OCI-LY1 (cell line): Measurements from ENCODE around the gene TRIM63.

Experiments
- CTCF ChIP-seq: fragments of 200-600 bp; sonication (generic), shearing (Covaris generic); IDR thresholded peaks from 2 replicates; pipeline ENCODE4 v1.5.1; 2017; ENCODE audit warnings: mild to moderate bottlenecking, antibody characterized with exemption, low read length, moderate library complexity, mixed read lengths
- EZH2 ChIP-seq: fragments of 200-600 bp; sonication (generic), shearing (Covaris generic); IDR thresholded peaks from 2 replicates; pipeline ENCODE4 v1.8.0; 2017; ENCODE audit warnings: borderline replicate concordance, mixed run types, mild to moderate bottlenecking, antibody characterized with exemption, low read length, moderate library complexity, mixed read lengths

GRCh38 chr1:26111530-26112406, 44.3 kb upstream of the TRIM63 start, which contains the start of gene PDIK1L:
- TF ChIP-seq CTCF (no peak), EZH2 (no peak)
